Activated CD8-positive, alpha-beta memory T cell treated with anti-CD3 and anti-CD28 coated beads, Interleukin-2, amount 50 U/mL, for 24 hours (primary cell): ENCODE measurements around the gene MUSK.
"Not testable (repeated sequence)": the region's sequence is repeated elsewhere in the genome, so short reads cannot be mapped to it uniquely, and the experiment has no call there.

Source experiments
- DNase-seq: peaks from one replicate; pipeline ENCODE4 v3.0.0-alpha.2; 2020; ENCODE audit errors: extremely low read depth

Gene MUSK

GRCh38 chr9:110695846-110696245 lies 27.3 kb downstream of the MUSK start:
- DNase-seq: not testable (repeated sequence)

GRCh38 chr9:110700953-110701352 lies 32.4 kb downstream of the MUSK start:
- DNase-seq: no peak

- no peak for DNase-seq
These were observed 35.1 kb downstream of the MUSK start for GRCh38 chr9:110703669-110704068.

GRCh38 chr9:110707419-110707818 lies 38.8 kb downstream of the MUSK start:
- no peak for DNase-seq

- DNase-seq: no peak
These were observed 41.8 kb downstream of the MUSK start for GRCh38 chr9:110710420-110710819.

- no peak for DNase-seq
These were observed 44.4 kb downstream of the MUSK start for GRCh38 chr9:110712955-110713354.

GRCh38 chr9:110714314-110714713 lies 45.7 kb downstream of the MUSK start:
- no peak for DNase-seq

GRCh38 chr9:110728058-110728457 lies 59.5 kb downstream of the MUSK start:
- DNase-seq: no peak

- no peak for DNase-seq
These were observed 61.0 kb downstream of the MUSK start for GRCh38 chr9:110729641-110730040.

- DNase-seq: no peak
These were observed 62.9 kb downstream of the MUSK start for GRCh38 chr9:110731437-110732028.

GRCh38 chr9:110738982-110739381 lies 70.4 kb downstream of the MUSK start:
- no peak for DNase-seq

- no peak for DNase-seq
These were observed 74.3 kb downstream of the MUSK start for GRCh38 chr9:110742741-110743371.

GRCh38 chr9:110744715-110745384 lies 76.3 kb downstream of the MUSK start:
- DNase-seq: no peak

GRCh38 chr9:110745676-110746075 lies 77.1 kb downstream of the MUSK start:
- DNase-seq: no peak

GRCh38 chr9:110746211-110746930 lies 77.8 kb downstream of the MUSK start:
- no peak for DNase-seq

GRCh38 chr9:110748251-110748893 lies 79.8 kb downstream of the MUSK start:
- no peak for DNase-seq

GRCh38 chr9:110750272-110750671 lies 81.7 kb downstream of the MUSK start:
- DNase-seq: no peak

- DNase-seq: no peak
These were observed 83.4 kb downstream of the MUSK start for GRCh38 chr9:110751971-110752370.

GRCh38 chr9:110752766-110753165 lies 84.2 kb downstream of the MUSK start:
- DNase-seq: no peak

GRCh38 chr9:110753731-110754231 lies 85.2 kb downstream of the MUSK start:
- DNase-seq: no peak

- DNase-seq: no peak
These were observed 86.6 kb downstream of the MUSK start for GRCh38 chr9:110755179-110755578.

GRCh38 chr9:110758201-110758600 lies 89.6 kb downstream of the MUSK start:
- DNase-seq: no peak
